ENCODE measurements around the gene YIPF7.

The YIPF7 gene

GRCh38 chr4:44623676-44624075 lies 27.7 kb downstream of the YIPF7 start:
- in situ Hi-C loops (cut with MboI; ENCODE audit: low sequenced_read_pairs) = no loop called here

- in situ Hi-C loops (cut with MboI; ENCODE audit: low sequenced_read_pairs) = no loop called here
Observed at GRCh38 chr4:44616621-44617020, 34.8 kb downstream of the YIPF7 start.

- in situ Hi-C loops (cut with MboI; ENCODE audit: low sequenced_read_pairs) = no loop called here
Observed at GRCh38 chr4:44583393-44583792, 68.0 kb downstream of the YIPF7 start.

- in situ Hi-C loops (cut with MboI; ENCODE audit: low sequenced_read_pairs) = no loop called here
Observed at GRCh38 chr4:44580231-44580630, 71.2 kb downstream of the YIPF7 start.

GRCh38 chr4:44578954-44579353 lies 72.5 kb downstream of the YIPF7 start:
- in situ Hi-C loops (cut with MboI; ENCODE audit: low sequenced_read_pairs) = no loop called here
